GM21360 (cell line): ENCODE measurements around the gene PPM1L.
A peak's percentile ranks its signal among the peaks of the same experiment; 100 is the strongest.

Source experiments
- ATAC-seq: cut with Tn5 transposase; IDR thresholded peaks from one replicate; pipeline ENCODE4 v1.9.1; 2021; ENCODE audit warnings: mild to moderate bottlenecking, moderate library complexity; ENCODE audit not compliant: unreplicated experiment

Gene PPM1L

GRCh38 chr3:161072211-161072621 is 316.2 kb downstream of the PPM1L start:
- ATAC-seq, result no peak

GRCh38 chr3:161072751-161073150 is 316.7 kb downstream of the PPM1L start:
- no peak for ATAC-seq

- no peak for ATAC-seq
Observed at GRCh38 chr3:161073181-161073580, 317.1 kb downstream of the PPM1L start.

- ATAC-seq, result peak; percentile 89
Observed at GRCh38 chr3:161081633-161082032, 325.6 kb downstream of the PPM1L start.

- ATAC-seq, result peak; percentile 23
Observed at GRCh38 chr3:161082063-161082462, 326.0 kb downstream of the PPM1L start.

GRCh38 chr3:161083131-161083530 is 327.1 kb downstream of the PPM1L start:
- ATAC-seq, result no peak

GRCh38 chr3:161084277-161084676 is 328.2 kb downstream of the PPM1L start:
- ATAC-seq, result no peak

- ATAC-seq, result no peak
Observed at GRCh38 chr3:161093895-161094294, 337.9 kb downstream of the PPM1L start.

- no peak for ATAC-seq
Observed at GRCh38 chr3:161096771-161097367, 340.8 kb downstream of the PPM1L start.

GRCh38 chr3:161100994-161101393 is 345.0 kb downstream of the PPM1L start:
- no peak for ATAC-seq

GRCh38 chr3:161101609-161102008 is 345.6 kb downstream of the PPM1L start:
- ATAC-seq, result no peak

GRCh38 chr3:161103776-161104385 is 347.9 kb downstream of the PPM1L start:
- no peak for ATAC-seq

- peak; percentile 72 for ATAC-seq
Observed at GRCh38 chr3:161104561-161105551, 348.8 kb downstream of the PPM1L start, which contains the start of gene B3GALNT1. B3GALNT1 (minus strand) TSS chr3:161105349; CDS start chr3:161086754, 18,595 bp downstream.

GRCh38 chr3:161107311-161107710 is 351.3 kb downstream of the PPM1L start:
- no peak for ATAC-seq

- ATAC-seq, result no peak
Observed at GRCh38 chr3:161108840-161109239, 352.8 kb downstream of the PPM1L start.

GRCh38 chr3:161117646-161118045 is 361.6 kb downstream of the PPM1L start:
- no peak for ATAC-seq

GRCh38 chr3:161126495-161126894 is 370.5 kb downstream of the PPM1L start:
- no peak for ATAC-seq
